A673 (cell line): Measurements from ENCODE around the gene HSPA14. TPM values are rescaled to one million over a fixed set of nuclear protein-coding genes. Genes with fewer than 3 reads are reported as not detected.

Source experiments
- BruUV-seq: library from RNA; stranded (reverse); fragments of 400-500 nt; replicated peaks from 2 replicates; lab custom pipeline; 2021; lab: Mats Ljungman, UMichigan
- CTCF ChIA-PET: fragments of 300-600 bp; sonication (Branson Sonifier 250); formaldehyde crosslinking; loops from one replicate; lab custom pipeline; 2022; ENCODE audit warnings: antibody characterized with exemption; lab: Charles Lee
- POLR2A ChIA-PET: fragments of 300-600 bp; sonication (Branson Sonifier 250); formaldehyde crosslinking; loops from one replicate; lab custom pipeline; 2022; ENCODE audit warnings: antibody characterized with exemption; ENCODE audit not compliant: low non-redundant PET; lab: Charles Lee
- DNase-seq: peaks from one replicate; pipeline ENCODE4 v3.0.0-alpha.2; 2015; ENCODE audit warnings: low spot score
- H3K27ac ChIP-seq: fragments of 200-600 bp; sonication (generic); 2 replicates; pipeline ENCODE4 v1.5.1; 2016; ENCODE audit warnings: mixed run types, low read depth, mild to moderate bottlenecking, mixed read lengths, antibody characterized with exemption, low read length; ENCODE audit not compliant: poor library complexity, severe bottlenecking
- H3K27me3 ChIP-seq: fragments of 200-600 bp; sonication (generic); replicated peaks from 2 replicates; pipeline ENCODE4 v1.6.1; 2017; ENCODE audit warnings: mixed run types, low read depth, mild to moderate bottlenecking, mixed read lengths, antibody characterized with exemption, low read length; ENCODE audit not compliant: insufficient read depth, poor library complexity
- H3K36me3 ChIP-seq: fragments of 200-600 bp; sonication (generic); 2 replicates; pipeline ENCODE4 v1.6.1; 2016; ENCODE audit warnings: mixed run types, mild to moderate bottlenecking, mixed read lengths, antibody characterized with exemption, low read length; ENCODE audit not compliant: insufficient read depth, poor library complexity, severe bottlenecking
- H3K4me1 ChIP-seq: fragments of 200-600 bp; sonication (generic); 2 replicates; pipeline ENCODE4 v1.6.1; 2017; ENCODE audit warnings: mixed run types, mild to moderate bottlenecking, mixed read lengths, antibody characterized with exemption, low read length; ENCODE audit not compliant: insufficient read depth, poor library complexity, severe bottlenecking
- H3K4me3 ChIP-seq: fragments of 200-600 bp; sonication (generic); 2 replicates; pipeline ENCODE4 v1.5.1; 2016; ENCODE audit warnings: low read depth, mixed run types, mild to moderate bottlenecking, mixed read lengths, low read length; ENCODE audit not compliant: poor library complexity, severe bottlenecking
- H3K9me3 ChIP-seq: fragments of 200-600 bp; sonication (generic); 2 replicates; pipeline ENCODE4 v1.6.1; 2016; ENCODE audit warnings: mixed run types, low read depth, mild to moderate bottlenecking, mixed read lengths, antibody characterized with exemption, low read length; ENCODE audit not compliant: poor library complexity, severe bottlenecking
- CTCF ChIP-seq: fragments of 300-800, 200-600 bp; sonication (generic); conservative IDR thresholded peaks from 2 replicates; pipeline ENCODE4 v1.5.1; 2017; ENCODE audit warnings: low read depth, mild to moderate bottlenecking, antibody characterized with exemption, low read length, moderate library complexity, mixed read lengths
- EZH2 ChIP-seq: fragments of 200-600 bp; sonication (generic); IDR thresholded peaks from 2 replicates; pipeline ENCODE4 v1.6.1; 2017; ENCODE audit warnings: borderline replicate concordance, low read depth, mild to moderate bottlenecking, mixed read lengths, antibody characterized with exemption, low read length; ENCODE audit not compliant: poor library complexity, severe bottlenecking
- intact Hi-C: fragments of 100-400 bp; cut with micrococcal nuclease; formaldehyde crosslinking; loops from one replicate; pipeline ENCODE4 v1.10.0; 2022; ENCODE audit not compliant: unreplicated experiment
- total RNA-seq: library from RNA; stranded (reverse); gene quantifications from 2 replicates; pipeline ENCODE4 v1.2.3, GENCODE V29; 2021

The HSPA14 gene
- total RNA-seq, 1 experiment from 2014 or later = 46.9 TPM

GRCh38 chr10:14880229-14880628 is 42.1 kb downstream of the HSPA14 start:
- TF ChIP-seq CTCF = no peak
- TF ChIP-seq EZH2 = no peak
- H3K4me1 ChIP-seq = peaks cover 8% of the 10 kb centered on the region
- H3K27ac ChIP-seq = peak overlapping the region; percentile 94
- no peaks in the 10 kb centered on the region for H3K27me3 ChIP-seq
- ChIA-PET POLR2A (interaction anchor here (0.6 kb wide), 1 partner anchor 9 kb away, joined by 3 read pairs; no protein-coding TSS in a partner anchor), CTCF (no interaction called here)
- intact Hi-C loops = no loop called here
- no peaks in the 10 kb centered on the region for H3K36me3 ChIP-seq
- H3K4me3 ChIP-seq = peak overlapping the region; percentile 88
- H3K9me3 ChIP-seq = no peaks in the 10 kb centered on the region
- no peak for DNase-seq
- no TSS peak for BruUV-seq

DNA sequence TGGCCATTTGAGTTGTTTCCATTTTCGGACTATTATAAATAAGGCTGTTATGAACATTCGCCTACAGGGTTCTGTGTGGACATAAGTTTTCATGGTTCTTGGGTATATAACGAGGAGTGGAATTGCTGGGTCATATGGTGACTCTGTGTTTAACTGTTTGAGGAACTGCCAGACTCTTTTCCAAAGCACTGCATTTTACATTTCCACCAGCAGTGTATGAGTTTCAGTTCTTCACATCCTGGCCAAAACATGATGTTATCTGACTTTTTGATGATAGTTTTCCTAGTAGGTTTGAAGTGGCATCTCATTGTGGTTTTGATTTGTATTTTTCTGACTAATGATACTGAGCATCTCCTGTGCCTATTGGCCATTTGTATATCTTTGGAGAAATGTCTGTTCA is 46.0 kb downstream of the HSPA14 start:
- H3K9me3 ChIP-seq = no peaks in the 10 kb centered on the region
- no peak overlapping the region for H3K4me3 ChIP-seq
- H3K27me3 ChIP-seq = no peaks in the 10 kb centered on the region
- BruUV-seq = no TSS peak
- POLR2A ChIA-PET = no interaction called here
- no peaks in the 10 kb centered on the region for H3K4me1 ChIP-seq
- no peak for DNase-seq
- CTCF ChIA-PET = no interaction called here
- TF ChIP-seq CTCF (no peak), EZH2 (no peak)
- intact Hi-C loops = no loop called here
- H3K27ac ChIP-seq = no peak overlapping the region
- no peaks in the 10 kb centered on the region for H3K36me3 ChIP-seq

- BruUV-seq = no TSS peak
- ChIA-PET CTCF (no interaction called here), POLR2A (no interaction called here)
- DNase-seq = peak; percentile 12
- TF ChIP-seq EZH2 (no peak), CTCF (peak; percentile 42; the same call in 1 of the 2 replicates)
- H3K27me3 ChIP-seq = no peaks in the 10 kb centered on the region
- peaks cover 9% of the 10 kb centered on the region for H3K4me1 ChIP-seq
- H3K9me3 ChIP-seq = no peaks in the 10 kb centered on the region
- H3K4me3 ChIP-seq = no peak overlapping the region
- intact Hi-C loops = no loop called here
- H3K27ac ChIP-seq = no peak overlapping the region
- no peaks in the 10 kb centered on the region for H3K36me3 ChIP-seq
These were observed 51.2 kb downstream of the HSPA14 start for GRCh38 chr10:14889318-14889717.
